Measurements from ENCODE around the gene LCK. TPM values are rescaled to one million over a fixed set of nuclear protein-coding genes. Genes with fewer than 3 reads are reported as not detected.

LCK gene
- total RNA-seq, 1 experiment from 2014 or later = 37.6 TPM

DNA sequence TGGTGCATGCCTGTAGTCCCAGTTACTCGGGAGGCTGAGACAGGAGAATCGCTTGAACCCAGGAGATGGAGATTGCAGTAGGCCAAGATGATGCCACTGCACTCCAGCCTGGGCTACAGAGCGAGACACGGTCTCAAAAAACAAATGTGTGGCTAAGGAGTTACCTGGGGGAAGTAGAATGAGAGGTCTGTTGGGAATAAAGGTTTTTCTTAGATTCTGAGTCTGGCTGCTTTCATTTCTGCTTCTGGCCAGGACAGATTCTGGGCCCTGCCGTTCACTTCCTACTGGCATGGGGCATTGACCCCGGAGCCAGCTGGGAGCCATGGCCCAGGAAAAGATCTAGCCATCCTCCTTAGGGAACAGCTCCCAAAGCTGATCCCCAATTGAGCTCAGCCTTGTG lies 42.6 kb upstream of the LCK start:
- H3K9me3 Mint-ChIP-seq = no peaks in the 10 kb centered on the region
- peaks cover 10% of the 10 kb centered on the region for H3K23me2 ChIP-seq (ENCODE audit: insufficient read length, low read depth, low read length, poor library complexity, severe bottlenecking)
- H2BK15ac ChIP-seq (ENCODE audit: low read depth, low read length) = no peak overlapping the region
- no peak overlapping the region for H2AFZ ChIP-seq (ENCODE audit: low read length)
- H3K9ac ChIP-seq (ENCODE audit: extremely low read depth, insufficient read length, low read length) = no peak overlapping the region
- no peak overlapping the region for H3K23ac ChIP-seq (ENCODE audit: insufficient read length, low read depth, low read length)
- H3K27me3 ChIP-seq (ENCODE audit: insufficient read depth, low read length) = no peaks in the 10 kb centered on the region; the same call in 1 of the 2 replicates
- H3K4me1 ChIP-seq (ENCODE audit: insufficient read depth, low read length) = peaks cover 4% of the 10 kb centered on the region; the same call in 1 of the 2 replicates
- H2BK20ac ChIP-seq (ENCODE audit: low read depth, low read length, poor library complexity, severe bottlenecking) = no peak overlapping the region
- WGBS (ENCODE audit: extremely low coverage, insufficient read length, low lambda C conversion rate) = no CpG with 5 or more reads among the region's 6 CpGs
- no peaks in the 10 kb centered on the region for H3K79me1 ChIP-seq (ENCODE audit: insufficient read depth, low read depth, low read length, poor library complexity, severe bottlenecking)
- no peak overlapping the region for H2BK5ac ChIP-seq (ENCODE audit: insufficient read length, low read length)
- no peaks in the 10 kb centered on the region for H3K9me3 ChIP-seq (ENCODE audit: control insufficient read depth, low read depth, low read length)
- H4K20me1 ChIP-seq (ENCODE audit: control insufficient read depth, insufficient read depth, insufficient read length) = no peaks in the 10 kb centered on the region
- no peak overlapping the region for H3K4ac ChIP-seq (ENCODE audit: low read depth, low read length)
- no peaks in the 10 kb centered on the region for H3K79me2 ChIP-seq (ENCODE audit: insufficient read depth, low read length)
- H4K91ac ChIP-seq (ENCODE audit: insufficient read length, low read depth, low read length) = no peak overlapping the region
- H3K27ac ChIP-seq (ENCODE audit: insufficient read length, low read depth, low read length) = no peak overlapping the region
- H3T11ph ChIP-seq (ENCODE audit: low read length) = no peak overlapping the region
- H3K56ac ChIP-seq (ENCODE audit: insufficient read length, low read depth, low read length) = no peak overlapping the region
- peaks cover 8 to 11% of the 10 kb centered on the region in 2 experiments for H3K4me1 Mint-ChIP-seq
- DNase-seq = no peak
- H3K4me2 ChIP-seq (ENCODE audit: insufficient read depth, insufficient read length, low read length) = no peak overlapping the region
- H2AK5ac ChIP-seq (ENCODE audit: insufficient read length, low read length) = no peak overlapping the region
- no peak overlapping the region for H3K18ac ChIP-seq (ENCODE audit: insufficient read length, low read depth, low read length)
- peaks cover 14% of the 10 kb centered on the region for H3K27me3 Mint-ChIP-seq (ENCODE audit: low read depth)
- no peak overlapping the region for H3K14ac ChIP-seq (ENCODE audit: insufficient read depth, low read length)
- H3K27ac Mint-ChIP-seq = no peak overlapping the region
- no peak overlapping the region for H4K8ac ChIP-seq (replicated peaks; ENCODE audit: insufficient read length, low read depth, low read length)
- TF ChIP-seq, protein P1, sequence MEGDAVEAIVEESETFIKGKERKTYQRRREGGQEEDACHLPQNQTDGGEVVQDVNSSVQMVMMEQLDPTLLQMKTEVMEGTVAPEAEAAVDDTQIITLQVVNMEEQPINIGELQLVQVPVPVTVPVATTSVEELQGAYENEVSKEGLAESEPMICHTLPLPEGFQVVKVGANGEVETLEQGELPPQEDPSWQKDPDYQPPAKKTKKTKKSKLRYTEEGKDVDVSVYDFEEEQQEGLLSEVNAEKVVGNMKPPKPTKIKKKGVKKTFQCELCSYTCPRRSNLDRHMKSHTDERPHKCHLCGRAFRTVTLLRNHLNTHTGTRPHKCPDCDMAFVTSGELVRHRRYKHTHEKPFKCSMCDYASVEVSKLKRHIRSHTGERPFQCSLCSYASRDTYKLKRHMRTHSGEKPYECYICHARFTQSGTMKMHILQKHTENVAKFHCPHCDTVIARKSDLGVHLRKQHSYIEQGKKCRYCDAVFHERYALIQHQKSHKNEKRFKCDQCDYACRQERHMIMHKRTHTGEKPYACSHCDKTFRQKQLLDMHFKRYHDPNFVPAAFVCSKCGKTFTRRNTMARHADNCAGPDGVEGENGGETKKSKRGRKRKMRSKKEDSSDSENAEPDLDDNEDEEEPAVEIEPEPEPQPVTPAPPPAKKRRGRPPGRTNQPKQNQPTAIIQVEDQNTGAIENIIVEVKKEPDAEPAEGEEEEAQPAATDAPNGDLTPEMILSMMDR (conservative IDR thresholded peaks at IDR 0.05) = no peak
- H3K4me3 Mint-ChIP-seq = no peak overlapping the region
- no peak overlapping the region for H2BK120ac ChIP-seq (ENCODE audit: low read depth, low read length, poor library complexity, severe bottlenecking)
- H4K5ac ChIP-seq (ENCODE audit: insufficient read length, low read depth, low read length) = no peak overlapping the region
- peaks cover 0 to 14% (median 11%) of the 10 kb centered on the region in 3 experiments; a peak in 5 of 7 replicates for H3K36me3 Mint-ChIP-seq (ENCODE audit: insufficient read depth in 1 of 3, low read depth in 3 of 3)
- H2BK12ac ChIP-seq (ENCODE audit: insufficient read length, low read depth, low read length) = no peak overlapping the region

Data from H9 (cell line).